ENCODE results near the gene PTK7. TPM values are rescaled to one million over a fixed set of nuclear protein-coding genes. Genes with fewer than 3 reads are reported as not detected.
A peak's percentile ranks its signal among the peaks of the same experiment; 100 is the strongest.
"Not testable (repeated sequence)": the region's sequence is repeated elsewhere in the genome, so short reads cannot be mapped to it uniquely, and the experiment has no call there.

The PTK7 gene
- total RNA-seq, 1 donor from 2014 or later = 20.0 TPM

DNA sequence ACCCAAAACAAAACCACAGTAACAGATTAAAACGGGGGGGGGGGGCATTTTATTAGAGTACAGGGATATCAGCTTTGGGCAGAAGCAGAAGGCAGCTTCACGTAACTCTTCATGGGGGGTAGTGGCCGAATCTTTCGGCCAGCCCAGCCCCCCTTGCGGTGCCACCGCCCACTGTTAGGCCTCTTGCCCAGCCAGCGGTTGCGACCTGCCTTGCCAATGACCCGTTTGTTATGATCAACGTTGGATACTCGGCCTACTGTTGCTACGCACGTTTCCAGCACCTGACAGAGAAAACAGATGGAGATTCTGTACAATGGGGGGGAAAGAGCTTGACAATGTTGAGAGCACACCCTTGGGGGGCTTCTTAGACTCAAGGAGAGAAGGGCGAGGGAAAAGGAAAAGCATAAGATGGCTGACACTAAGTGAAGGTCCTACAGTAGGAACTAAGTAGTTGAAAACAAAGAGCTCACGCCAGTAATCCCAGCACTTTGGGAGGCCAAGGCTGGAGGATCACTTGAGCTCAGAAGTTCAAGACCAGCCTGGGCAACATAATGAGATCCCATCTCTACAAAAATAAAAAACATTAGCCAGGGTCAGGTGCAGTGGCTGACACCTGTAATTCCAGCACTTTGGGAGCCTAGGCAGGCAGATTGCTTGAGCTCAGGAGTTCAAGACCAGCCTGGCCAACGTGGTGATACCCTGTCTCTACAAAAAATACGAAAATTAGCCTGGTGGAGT, 21.7 kb upstream of the PTK7 start:
- peak; percentile 35 to 76 for DNase-seq (ENCODE audit: low read depth in 2 of 2)

GRCh38 chr6:43055966-43056365, 20.1 kb upstream of the PTK7 start:
- DNase-seq (ENCODE audit: low read depth in 2 of 2) = no peak

DNA sequence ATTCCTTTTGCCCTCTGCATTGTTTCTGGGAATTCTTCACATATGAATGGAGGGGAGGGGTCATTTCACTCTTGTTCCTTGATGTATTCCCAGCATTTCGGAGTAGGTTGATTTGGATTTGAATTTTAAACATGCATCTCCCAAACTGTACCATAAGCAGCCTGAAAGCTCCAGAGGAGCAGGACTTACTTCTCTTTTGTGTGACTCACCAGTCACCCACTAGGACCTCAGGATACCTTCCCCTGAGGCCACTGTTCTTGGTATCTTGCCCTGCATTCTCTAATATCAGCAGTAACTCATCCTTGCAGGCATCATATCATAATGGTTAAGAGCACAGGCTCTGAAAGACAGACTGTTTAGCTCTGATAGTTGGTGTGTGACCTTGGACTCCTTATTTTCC, 17.6 kb upstream of the PTK7 start:
- DNase-seq (ENCODE audit: low read depth in 2 of 2) = no peak

DNA sequence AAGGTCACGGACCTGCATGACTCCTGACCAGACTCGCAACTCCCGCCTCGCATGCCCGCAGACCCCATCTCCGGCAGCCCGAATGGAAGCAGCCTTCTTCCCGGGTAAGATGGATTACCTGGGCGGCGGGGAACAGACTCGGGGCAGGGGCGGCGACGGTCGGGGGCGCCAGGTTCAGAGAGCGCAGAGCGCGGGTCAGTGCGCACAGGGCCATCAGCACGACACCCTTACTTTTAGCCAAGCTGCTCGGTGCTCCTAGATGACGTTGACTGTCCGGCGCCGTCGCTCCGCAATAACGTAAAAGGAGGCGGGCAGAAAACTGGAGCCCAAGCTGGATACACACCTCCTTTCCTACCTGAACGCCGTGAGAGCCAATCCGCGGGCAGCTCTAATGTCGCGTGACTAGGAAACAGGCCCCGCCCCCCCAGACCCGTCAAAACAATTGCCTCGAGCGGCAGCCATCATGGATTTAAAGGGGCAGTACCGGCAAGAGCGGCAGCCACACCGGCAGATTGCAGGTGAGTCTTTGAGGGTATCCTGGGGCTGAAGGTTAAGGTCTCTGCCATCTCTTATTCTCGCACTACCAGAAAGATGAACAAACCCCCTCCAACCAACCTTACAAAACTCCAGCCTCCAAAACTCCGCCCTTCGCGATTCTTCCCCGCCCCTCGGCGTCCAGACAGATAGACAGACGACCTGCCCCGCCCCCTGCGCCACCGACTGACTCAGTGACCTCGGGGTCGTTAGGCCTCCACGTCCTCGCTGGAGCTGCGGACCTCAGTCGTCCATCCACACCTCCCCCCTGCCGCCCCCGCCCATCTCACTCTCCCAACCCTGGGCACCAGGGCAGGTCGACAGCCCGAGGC, 16.7 kb upstream of the PTK7 start, which contains the start of the genes KLC4 and MRPL2:
Gene KLC4, plus strand, starts transcription at position 464 of the 866 bp plus-strand sequence. CDS start 1,705 bp downstream, outside the sequence.
Gene MRPL2, minus strand, starts transcription at position 267 of the 866 bp plus-strand sequence. Its CDS starts 53 bp downstream, at position 214.
- peak; percentile 97 to 99 for DNase-seq (ENCODE audit: low read depth in 2 of 2)

- no peak for DNase-seq (ENCODE audit: low read depth in 2 of 2)
Measured at GRCh38 chr6:43060034-43060754, 15.9 kb upstream of the PTK7 start.

- DNase-seq (ENCODE audit: low read depth in 2 of 2) = no peak
Measured at GRCh38 chr6:43060755-43061633, 15.1 kb upstream of the PTK7 start.

DNA sequence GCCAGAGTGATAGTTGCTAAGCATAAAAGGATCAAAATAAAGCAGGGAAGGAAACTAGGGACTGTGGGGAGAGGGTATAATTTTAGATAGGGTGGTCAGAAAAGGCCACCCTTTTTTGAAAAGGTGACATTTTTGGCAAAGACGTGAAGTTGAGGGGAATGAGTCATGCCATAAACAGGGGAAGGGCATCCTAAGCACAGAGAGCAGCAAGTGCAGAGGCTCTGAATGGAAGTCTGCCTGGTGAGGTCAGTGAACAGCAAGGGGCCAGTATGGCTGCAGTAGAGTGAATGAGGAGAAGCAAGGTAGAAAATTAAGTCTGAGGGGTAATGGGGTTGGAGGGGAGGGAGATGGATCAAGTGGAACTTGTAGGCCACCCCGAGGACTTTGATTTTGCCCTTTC, 14.3 kb upstream of the PTK7 start:
- no peak for DNase-seq (ENCODE audit: low read depth in 2 of 2)

DNA sequence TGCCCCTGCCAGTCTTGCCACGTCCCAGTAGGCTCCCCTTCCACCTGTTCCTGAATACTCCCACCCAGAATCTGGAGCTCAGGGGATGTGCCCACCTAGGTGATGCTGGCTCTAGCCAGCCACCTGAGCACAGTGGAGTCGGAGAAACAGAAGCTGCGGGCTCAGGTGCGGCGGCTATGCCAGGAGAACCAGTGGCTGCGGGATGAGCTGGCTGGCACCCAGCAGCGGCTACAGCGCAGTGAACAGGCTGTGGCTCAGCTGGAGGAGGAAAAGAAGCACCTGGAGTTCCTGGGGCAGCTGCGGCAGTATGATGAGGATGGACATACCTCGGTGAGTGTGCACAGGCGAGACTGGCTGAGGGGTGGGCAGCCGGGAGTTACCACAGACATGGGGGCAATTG, 13.3 kb upstream of the PTK7 start:
- no peak for DNase-seq (ENCODE audit: low read depth in 2 of 2)

DNA sequence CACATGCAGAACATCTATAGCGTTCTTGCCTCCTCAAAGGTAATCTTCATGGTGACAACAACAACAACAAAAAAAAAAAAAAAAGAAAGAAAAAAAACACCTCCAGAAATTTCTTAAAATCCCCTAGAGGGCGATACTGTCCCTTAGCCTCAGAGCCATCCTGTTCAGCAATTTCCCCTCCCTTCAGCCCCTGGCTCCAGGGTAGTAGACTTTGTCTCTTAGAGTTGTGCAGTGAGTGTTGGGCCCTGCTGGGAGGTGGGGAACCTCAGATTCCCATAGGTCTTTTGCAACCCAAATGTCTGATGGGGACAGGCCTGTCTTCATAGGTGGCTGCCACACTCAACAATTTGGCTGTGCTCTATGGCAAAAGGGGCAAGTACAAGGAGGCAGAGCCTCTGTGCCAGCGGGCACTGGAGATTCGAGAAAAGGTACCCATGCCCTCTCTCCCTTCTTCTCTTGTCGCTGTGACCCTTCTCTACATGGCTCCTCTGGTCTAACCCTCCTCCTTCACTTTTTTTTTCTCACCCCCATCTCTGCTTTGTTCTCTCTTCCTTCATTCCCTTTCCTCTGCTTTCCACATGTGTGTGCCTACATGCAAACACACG, 6.0 kb upstream of the PTK7 start:
- DNase-seq (ENCODE audit: low read depth in 2 of 2) = peak; percentile 50 to 60

GRCh38 chr6:43074847-43075669, 1.1 kb upstream of the PTK7 start:
- DNase-seq (ENCODE audit: low read depth in 2 of 2) = no peak

DNA sequence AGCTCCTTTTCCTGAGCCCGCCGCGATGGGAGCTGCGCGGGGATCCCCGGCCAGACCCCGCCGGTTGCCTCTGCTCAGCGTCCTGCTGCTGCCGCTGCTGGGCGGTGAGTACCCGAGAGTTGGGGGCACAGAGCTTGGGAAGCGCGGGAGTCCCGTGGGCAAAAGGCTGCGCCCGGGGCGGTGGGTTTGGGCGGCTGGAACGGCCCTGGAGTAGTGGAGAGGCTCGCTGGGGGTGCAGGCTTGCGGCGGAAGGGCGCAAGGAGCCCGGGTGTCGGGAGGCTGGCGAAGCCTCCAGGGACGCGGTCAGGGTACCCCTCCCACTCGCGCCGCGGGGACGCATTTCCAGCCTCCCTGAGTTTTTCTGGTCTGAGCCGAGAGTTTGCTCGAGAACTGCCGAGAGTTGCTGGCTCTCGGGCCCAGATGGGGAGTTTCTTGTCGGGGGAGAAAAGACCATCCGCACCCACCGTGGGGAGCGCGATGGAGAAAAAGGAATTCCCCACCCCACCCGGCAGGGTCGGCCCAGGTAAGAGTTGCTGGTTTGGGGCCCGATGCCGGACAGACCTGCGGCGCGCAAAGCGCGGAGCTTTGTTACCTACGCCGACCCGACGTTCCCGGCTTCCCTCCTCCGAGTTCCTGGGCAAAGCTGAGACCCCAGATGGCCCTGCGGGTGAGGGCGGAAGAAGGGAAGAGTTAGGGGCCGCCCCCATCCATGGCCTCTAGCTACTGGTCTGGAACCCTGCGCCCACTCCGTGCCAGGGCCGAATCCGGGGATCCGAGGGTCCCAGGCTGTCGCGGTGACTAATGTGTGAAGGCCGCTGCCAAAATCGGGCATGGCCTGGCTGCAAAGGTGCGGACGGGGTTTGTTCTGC, 584 bp downstream of the PTK7 start:
- peak in 1 of 2 donors; percentile 31 for DNase-seq (ENCODE audit: low read depth in 2 of 2)

DNA sequence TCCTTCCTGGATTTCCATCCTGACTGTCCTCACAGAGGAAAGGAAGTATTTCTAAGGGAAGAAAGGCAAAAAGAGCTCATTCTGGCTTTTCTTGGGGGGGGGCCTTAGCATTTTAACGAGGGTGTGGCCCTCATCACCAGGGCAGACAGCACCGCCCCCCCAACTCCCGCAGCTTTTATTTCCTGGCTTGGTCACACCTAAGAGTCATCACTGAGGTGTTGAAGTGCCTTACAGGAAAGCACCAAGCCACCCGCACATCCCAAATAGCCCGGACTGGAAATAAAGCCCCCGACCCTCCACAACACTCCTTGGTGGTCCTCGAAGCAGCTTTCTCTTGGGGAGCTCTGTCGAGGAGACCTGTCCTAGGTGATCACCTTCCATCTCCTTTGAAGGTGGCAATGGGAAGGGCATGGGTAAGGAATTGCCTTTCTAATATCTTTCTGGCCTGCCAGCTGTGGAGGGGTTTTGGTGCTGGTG, 1.3 kb downstream of the PTK7 start:
- no peak for DNase-seq (ENCODE audit: low read depth in 2 of 2)

DNA sequence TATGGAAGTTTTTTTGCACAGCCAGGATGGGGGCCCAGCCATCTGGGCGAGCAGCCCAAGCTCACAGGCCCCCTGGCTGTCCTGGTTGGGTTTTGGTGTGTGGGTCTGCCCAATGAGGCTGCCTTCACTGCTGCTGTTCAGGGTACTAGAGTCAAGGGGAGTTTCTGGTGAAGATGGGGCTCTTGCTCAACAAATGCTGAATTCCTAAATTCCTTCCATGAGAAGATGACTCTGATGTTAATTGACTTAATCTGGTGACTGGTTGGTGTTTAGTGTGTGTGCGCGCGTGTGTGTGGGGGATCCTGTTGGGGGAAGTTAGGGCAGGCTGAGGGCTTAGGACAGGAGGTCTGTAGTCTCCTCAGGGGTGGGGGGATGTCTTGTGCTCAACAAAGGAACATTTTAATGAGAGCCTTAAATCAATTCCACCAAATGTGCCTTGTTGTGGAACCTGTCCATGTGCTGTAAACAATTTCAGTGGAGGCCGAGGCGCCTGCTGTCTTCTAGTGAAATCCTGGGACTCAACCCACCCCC, 1.9 kb downstream of the PTK7 start:
- no peak for DNase-seq (ENCODE audit: low read depth in 2 of 2)

- DNase-seq (ENCODE audit: low read depth in 2 of 2) = no peak
Measured at GRCh38 chr6:43078691-43079090, 2.6 kb downstream of the PTK7 start.

- DNase-seq (ENCODE audit: low read depth in 2 of 2) = no peak
Measured at GRCh38 chr6:43081043-43081442, 4.9 kb downstream of the PTK7 start.

- not testable (repeated sequence) for DNase-seq (ENCODE audit: low read depth in 2 of 2)
Measured at GRCh38 chr6:43081922-43082321, 5.8 kb downstream of the PTK7 start.

- DNase-seq (ENCODE audit: low read depth in 2 of 2) = no peak
Measured at GRCh38 chr6:43082806-43083655, 6.9 kb downstream of the PTK7 start.
